ENCODE results near the gene SLC9A9. TPM values are rescaled to one million over a fixed set of nuclear protein-coding genes. Genes with fewer than 3 reads are reported as not detected.

The SLC9A9 gene
- total RNA-seq, 6 experiments from 2014 or later = 0.10 to 0.55 (median 0.33) TPM; not detected in 2

- no peak for DNase-seq
- H3K4me3 Mint-ChIP-seq = no peak overlapping the region
- H3K27me3 Mint-ChIP-seq (ENCODE audit: insufficient read depth) = peaks cover 5% of the 10 kb centered on the region
- no peak overlapping the region for H3K27ac Mint-ChIP-seq
- peaks cover 6% of the 10 kb centered on the region for H3K4me1 Mint-ChIP-seq (ENCODE audit: low read depth)
- no peaks in the 10 kb centered on the region for H3K9me3 Mint-ChIP-seq
- no peaks in the 10 kb centered on the region for H3K36me3 Mint-ChIP-seq (ENCODE audit: low read depth)
- no peak for TF ChIP-seq CTCF (IDR thresholded peaks at IDR 0.05)
Observed at GRCh38 chr3:143676747-143677146, 171.5 kb downstream of the SLC9A9 start.

- Mint-ChIP-seq H3K27me3 (ENCODE audit: insufficient read depth) (peaks cover 5% of the 10 kb centered on the region), H3K4me3 (no peak overlapping the region), H3K9me3 (no peaks in the 10 kb centered on the region), H3K4me1 (ENCODE audit: low read depth) (peaks cover 6% of the 10 kb centered on the region), H3K36me3 (ENCODE audit: low read depth) (no peaks in the 10 kb centered on the region), H3K27ac (no peak overlapping the region)
- DNase-seq = no peak
- TF ChIP-seq CTCF (IDR thresholded peaks at IDR 0.05) = no peak
Observed at GRCh38 chr3:143676021-143676420, 172.2 kb downstream of the SLC9A9 start.

GRCh38 chr3:143674100-143674968, 173.9 kb downstream of the SLC9A9 start:
- Mint-ChIP-seq H3K36me3 (ENCODE audit: low read depth) (no peaks in the 10 kb centered on the region), H3K27me3 (ENCODE audit: insufficient read depth) (peaks cover 5% of the 10 kb centered on the region), H3K4me1 (ENCODE audit: low read depth) (peaks cover 6% of the 10 kb centered on the region), H3K27ac (no peak overlapping the region), H3K4me3 (peak overlapping the region; percentile 51; the same call in 1 of the 2 replicates), H3K9me3 (no peaks in the 10 kb centered on the region)
- DNase-seq = peak; percentile 57
- TF ChIP-seq CTCF (IDR thresholded peaks at IDR 0.05) = peak; percentile 96

- TF ChIP-seq CTCF (IDR thresholded peaks at IDR 0.05) = no peak
- no peak overlapping the region for H3K27ac Mint-ChIP-seq
- no peak overlapping the region for H3K4me3 Mint-ChIP-seq
- H3K36me3 Mint-ChIP-seq (ENCODE audit: low read depth) = no peaks in the 10 kb centered on the region
- H3K4me1 Mint-ChIP-seq (ENCODE audit: low read depth) = peaks cover 6% of the 10 kb centered on the region
- H3K9me3 Mint-ChIP-seq = no peaks in the 10 kb centered on the region
- peaks cover 5% of the 10 kb centered on the region for H3K27me3 Mint-ChIP-seq (ENCODE audit: insufficient read depth)
- no peak for DNase-seq
Observed at GRCh38 chr3:143672396-143673165, 175.7 kb downstream of the SLC9A9 start.

GRCh38 chr3:143671626-143672025, 176.6 kb downstream of the SLC9A9 start:
- Mint-ChIP-seq H3K27me3 (ENCODE audit: insufficient read depth) (peaks cover 5% of the 10 kb centered on the region), H3K4me1 (ENCODE audit: low read depth) (peaks cover 6% of the 10 kb centered on the region), H3K36me3 (ENCODE audit: low read depth) (no peaks in the 10 kb centered on the region)

More at GRCh38 chr3:143671626-143672025, 176.6 kb downstream of the SLC9A9 start:
- DNase-seq = no peak
- no peak for TF ChIP-seq CTCF (IDR thresholded peaks at IDR 0.05)
- no peaks in the 10 kb centered on the region; the same call in 1 of the 2 replicates for H3K9me3 Mint-ChIP-seq
- no peak overlapping the region for H3K27ac Mint-ChIP-seq
- H3K4me3 Mint-ChIP-seq = no peak overlapping the region
